HCT116 (cell line): Measurements from ENCODE around the gene ARFGEF3. TPM values are rescaled to one million over a fixed set of nuclear protein-coding genes. Genes with fewer than 3 reads are reported as not detected.

Source experiments
- ATAC-seq: fragments of 200-7000 bp; cut with Tn5 transposase; 2 replicates; pipeline ENCODE4 v1.9.1; 2020; ENCODE audit warnings: mild to moderate bottlenecking, moderate library complexity
- Bru-seq: library from RNA; stranded (reverse); fragments of 400-500 nt; gene quantifications from one replicate; lab custom pipeline; 2021; lab: Mats Ljungman, UMichigan
- BruChase-seq, 2 experiments: library from RNA; stranded (reverse); fragments of 400-500 nt; gene quantifications; one replicate each; lab custom pipeline; 2021; lab: Mats Ljungman, UMichigan
- BruUV-seq: library from RNA; stranded (reverse); fragments of 400-500 nt; replicated peaks from 2 replicates; lab custom pipeline; 2021; lab: Mats Ljungman, UMichigan
- CTCF ChIA-PET: fragments of 300-600 bp; sonication (Branson Sonifier 250); formaldehyde crosslinking; loops from one replicate; lab custom pipeline; 2021; ENCODE audit warnings: antibody characterized with exemption; lab: Charles Lee
- POLR2A ChIA-PET: fragments of 300-600, 350-600 bp; sonication (Branson Sonifier 250); formaldehyde crosslinking; loops from one replicate; lab custom pipeline; 2021; ENCODE audit warnings: antibody characterized with exemption; lab: Charles Lee
- RAD21 ChIA-PET, 2 experiments: fragments of 300-600 bp; sonication (Branson Sonifier 250); formaldehyde crosslinking; loops; one replicate each; lab custom pipeline; 2023; ENCODE audit warnings: low total read pairs in 2 of 2; ENCODE audit not compliant: uncharacterized antibody in 2 of 2, unreplicated experiment in 2 of 2, low non-redundant PET in 1 of 2; lab: Charles Lee
- DNase-seq: peaks from one replicate; pipeline ENCODE4 v3.0.0-alpha.2; 2010; ENCODE audit warnings: low read depth, low spot score
- H2AFZ ChIP-seq: fragments of 200-600 bp; shearing (Covaris generic), sonication (generic); 2 replicates; pipeline ENCODE4 v1.6.1; 2017; ENCODE audit warnings: low read depth, mixed run types, mixed read lengths, antibody characterized with exemption, low read length; ENCODE audit not compliant: poor library complexity, severe bottlenecking
- H3K27ac ChIP-seq: 2 replicates; pipeline ENCODE4 v1.5.1; 2012; ENCODE audit warnings: low read depth, low read length
- H3K27me3 ChIP-seq: fragments of 200-600 bp; sonication (generic); 2 replicates; pipeline ENCODE4 v1.6.1; 2016; ENCODE audit warnings: mixed run types, low read length, mixed read lengths; ENCODE audit not compliant: insufficient read depth
- H3K36me3 ChIP-seq, 2 experiments: fragments of 200-500 bp in 1 of 2; fragments of 200-600 bp in 1 of 2; sonication (Bioruptor generic) in 1 of 2; sonication (generic) in 1 of 2; 2 replicates each; pipeline versions ENCODE4 v1.5.1 to v1.6.1; 2014 to 2016; ENCODE audit warnings: low read length in 2 of 2, inconsistent platforms in 1 of 2, mixed read lengths in 1 of 2, mixed run types in 1 of 2; ENCODE audit not compliant: insufficient read depth in 2 of 2, control insufficient read depth in 1 of 2
- H3K4me1 ChIP-seq, 2 experiments: fragments of 200-600 bp in 1 of 2; sonication (generic) in 1 of 2; 2 replicates each; pipeline versions ENCODE4 v1.5.1 to v1.6.1; 2012 to 2017; ENCODE audit warnings: low read length in 2 of 2, inconsistent platforms in 1 of 2, mild to moderate bottlenecking in 1 of 2, mixed read lengths in 1 of 2, mixed run types in 1 of 2, moderate library complexity in 1 of 2; ENCODE audit not compliant: insufficient read depth in 2 of 2, control insufficient read depth in 1 of 2
- H3K4me2 ChIP-seq: fragments of 200-600 bp; sonication (generic); 2 replicates; pipeline ENCODE4 v1.6.1; 2017; ENCODE audit warnings: mixed run types, low read length, mixed read lengths
- H3K4me3 ChIP-seq, 2 experiments: fragments of 200-600 bp in 1 of 2; sonication (generic) in 1 of 2; replicated peaks in 1 of 2; 2 replicates each; pipeline ENCODE4 v1.5.1; 2011 to 2016; ENCODE audit warnings: low read length in 2 of 2, control low read depth in 1 of 2, low read depth in 1 of 2, mild to moderate bottlenecking in 1 of 2, mixed read lengths in 1 of 2, mixed run types in 1 of 2
- H3K79me2 ChIP-seq: fragments of 200-600 bp; sonication (generic); 2 replicates; pipeline ENCODE4 v1.6.1; 2017; ENCODE audit warnings: mild to moderate bottlenecking, mixed run types, low read length, moderate library complexity, mixed read lengths; ENCODE audit not compliant: insufficient read depth
- H3K9ac ChIP-seq: fragments of 200-600 bp; sonication (generic); 2 replicates; pipeline ENCODE4 v1.6.1; 2016; ENCODE audit warnings: low read length, mixed read lengths
- H3K9me2 ChIP-seq: fragments of 200-600 bp; sonication (generic), shearing (Covaris generic); 2 replicates; pipeline ENCODE4 v1.6.1; 2017; ENCODE audit warnings: mixed run types, mild to moderate bottlenecking, moderate library complexity; ENCODE audit not compliant: insufficient read depth
- H3K9me3 ChIP-seq, 2 experiments: fragments of 200-500 bp in 1 of 2; fragments of 200-600 bp in 1 of 2; sonication (Bioruptor generic) in 1 of 2; sonication (generic) in 1 of 2; 2 replicates each; pipeline ENCODE4 v1.6.1; 2014 to 2017; ENCODE audit warnings: low read length in 2 of 2, mixed read lengths in 2 of 2, inconsistent platforms in 1 of 2, low read depth in 1 of 2, mild to moderate bottlenecking in 1 of 2, mixed run types in 1 of 2, moderate library complexity in 1 of 2; ENCODE audit not compliant: control insufficient read depth in 1 of 2, insufficient read depth in 1 of 2
- H4K20me1 ChIP-seq: fragments of 200-600 bp; sonication (generic), shearing (Covaris generic); 2 replicates; pipeline ENCODE4 v1.6.1; 2017; ENCODE audit warnings: mixed run types, mild to moderate bottlenecking, moderate library complexity; ENCODE audit not compliant: insufficient read depth
- POLR2AphosphoS5 ChIP-seq: IDR thresholded peaks from 2 replicates; pipeline ENCODE4 v1.6.1; 2011; ENCODE audit warnings: mild to moderate bottlenecking, low read depth, low read length, moderate library complexity
- TCF7L2 ChIP-seq: IDR thresholded peaks from 2 replicates; pipeline ENCODE4 v1.7.0; 2011; ENCODE audit warnings: borderline replicate concordance, inconsistent platforms; ENCODE audit not compliant: insufficient read depth, insufficient read length; ENCODE audit errors: extremely low read depth
- YY1 ChIP-seq: IDR thresholded peaks from 2 replicates; pipeline ENCODE4 v1.6.1; 2011; ENCODE audit warnings: low read length, low read depth, moderate library complexity, mild to moderate bottlenecking; ENCODE audit not compliant: insufficient replicate concordance; ENCODE audit errors: extremely low read depth
- ZFX ChIP-seq: fragments of 450-650 bp; IDR thresholded peaks from 2 replicates; pipeline ENCODE4 v1.6.1; 2017
- intact Hi-C: fragments of 100-400 bp; cut with micrococcal nuclease; formaldehyde crosslinking; loops from 2 replicates; pipeline ENCODE4 v1.10.0; 2022
- long read RNA-seq: library from polyadenylated mRNA; unstranded; transcript quantifications from one replicate; pipeline ENCODE4 v2.0.0, GENCODE V29; 2021; ENCODE audit not compliant: unreplicated experiment
- polyA plus RNA-seq: library from polyadenylated mRNA; unstranded; fragments of >200 nt; gene quantifications from 2 replicates; pipeline ENCODE4 v1.2.1, GENCODE V29; 2012; ENCODE audit warnings: missing spikeins
- total RNA-seq: library from RNA; stranded (reverse); gene quantifications from one replicate; pipeline ENCODE4 v1.2.1, GENCODE V29; 2021; ENCODE audit not compliant: unreplicated experiment
- TF ChIP-seq, protein P1 (sequence below): IDR thresholded peaks from 2 replicates; pipeline ENCODE4 v1.6.1; 2012

Gene ARFGEF3, protein sequence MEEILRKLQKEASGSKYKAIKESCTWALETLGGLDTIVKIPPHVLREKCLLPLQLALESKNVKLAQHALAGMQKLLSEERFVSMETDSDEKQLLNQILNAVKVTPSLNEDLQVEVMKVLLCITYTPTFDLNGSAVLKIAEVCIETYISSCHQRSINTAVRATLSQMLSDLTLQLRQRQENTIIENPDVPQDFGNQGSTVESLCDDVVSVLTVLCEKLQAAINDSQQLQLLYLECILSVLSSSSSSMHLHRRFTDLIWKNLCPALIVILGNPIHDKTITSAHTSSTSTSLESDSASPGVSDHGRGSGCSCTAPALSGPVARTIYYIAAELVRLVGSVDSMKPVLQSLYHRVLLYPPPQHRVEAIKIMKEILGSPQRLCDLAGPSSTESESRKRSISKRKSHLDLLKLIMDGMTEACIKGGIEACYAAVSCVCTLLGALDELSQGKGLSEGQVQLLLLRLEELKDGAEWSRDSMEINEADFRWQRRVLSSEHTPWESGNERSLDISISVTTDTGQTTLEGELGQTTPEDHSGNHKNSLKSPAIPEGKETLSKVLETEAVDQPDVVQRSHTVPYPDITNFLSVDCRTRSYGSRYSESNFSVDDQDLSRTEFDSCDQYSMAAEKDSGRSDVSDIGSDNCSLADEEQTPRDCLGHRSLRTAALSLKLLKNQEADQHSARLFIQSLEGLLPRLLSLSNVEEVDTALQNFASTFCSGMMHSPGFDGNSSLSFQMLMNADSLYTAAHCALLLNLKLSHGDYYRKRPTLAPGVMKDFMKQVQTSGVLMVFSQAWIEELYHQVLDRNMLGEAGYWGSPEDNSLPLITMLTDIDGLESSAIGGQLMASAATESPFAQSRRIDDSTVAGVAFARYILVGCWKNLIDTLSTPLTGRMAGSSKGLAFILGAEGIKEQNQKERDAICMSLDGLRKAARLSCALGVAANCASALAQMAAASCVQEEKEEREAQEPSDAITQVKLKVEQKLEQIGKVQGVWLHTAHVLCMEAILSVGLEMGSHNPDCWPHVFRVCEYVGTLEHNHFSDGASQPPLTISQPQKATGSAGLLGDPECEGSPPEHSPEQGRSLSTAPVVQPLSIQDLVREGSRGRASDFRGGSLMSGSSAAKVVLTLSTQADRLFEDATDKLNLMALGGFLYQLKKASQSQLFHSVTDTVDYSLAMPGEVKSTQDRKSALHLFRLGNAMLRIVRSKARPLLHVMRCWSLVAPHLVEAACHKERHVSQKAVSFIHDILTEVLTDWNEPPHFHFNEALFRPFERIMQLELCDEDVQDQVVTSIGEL (N-terminal part only)
- total RNA-seq = 3.8 TPM
- polyA plus RNA-seq = 4.0 and 4.4 TPM in 2 replicates
- percentile 46 among the genes with signal in this experiment for Bru-seq, nascent RNA
- BruChase-seq, experiment 1, labeled RNA remaining after a 6-hour chase = percentile 55 among the genes with signal in this experiment
- BruChase-seq, experiment 2, labeled RNA remaining after a 2-hour chase = percentile 43 among the genes with signal in this experiment
- long read RNA-seq, partial matches to known transcripts = 2 of 3 reads
- long read RNA-seq, other reads (novel, unspliced or antisense) = 1 of 3 reads

DNA sequence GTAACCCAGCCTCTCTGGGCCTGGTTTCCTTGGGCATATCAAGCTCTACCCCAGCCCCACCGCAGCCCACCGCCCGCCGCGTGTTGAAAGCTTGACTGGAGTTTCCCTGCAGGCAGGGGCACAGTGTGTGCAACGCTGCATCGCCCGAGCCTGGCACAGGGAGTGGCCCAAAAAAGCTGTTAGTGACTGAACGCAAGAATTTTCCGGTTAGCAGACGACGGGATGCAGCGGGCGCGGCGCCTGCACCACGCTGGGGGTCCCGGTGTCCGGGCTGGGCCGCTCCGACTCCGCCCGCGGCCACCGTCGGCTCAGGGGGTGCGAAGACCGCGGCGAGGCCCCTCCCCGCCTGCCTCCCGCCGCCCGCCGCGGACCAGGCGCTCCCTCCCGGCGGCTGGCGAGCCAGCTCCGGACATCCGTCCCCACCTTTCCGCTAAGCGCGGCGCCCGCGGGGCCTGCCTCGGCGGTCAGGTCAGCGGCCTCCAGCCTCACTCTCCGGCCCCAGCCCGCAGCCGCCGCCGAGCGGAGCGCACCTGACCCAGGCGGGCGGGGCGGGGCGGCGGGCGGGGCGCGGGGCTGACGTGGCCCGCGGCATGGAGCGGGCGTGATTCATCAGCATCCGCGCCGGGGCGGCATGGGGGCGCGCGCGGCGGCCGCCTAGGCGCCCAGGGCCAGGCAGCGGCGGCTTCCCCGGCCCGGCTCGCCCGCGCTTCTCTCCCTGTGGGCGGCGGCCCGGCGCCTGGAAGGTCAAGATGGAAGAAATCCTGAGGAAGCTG is at the start of gene ARFGEF3:
Gene ARFGEF3 (plus strand): TSS at position 602 of the 773 bp plus-strand sequence. CDS start 148 bp downstream, at position 750.
- Histone ChIP-seq H3K9me3 (no peaks in the 10 kb centered on the region), H3K36me3 (no peaks in the 10 kb centered on the region), H3K9ac (peak within 1 kb of the TSS; percentile 57), H3K4me2 (peak within 1 kb of the TSS; percentile 95), H3K27ac (no peak within 1 kb of the TSS; the same call in 1 of the 2 replicates), H3K79me2 (no peaks in the 10 kb centered on the region), H3K9me2 (0 out of 2 replicates have a peak, but pooled peaks cover 3% of the 10 kb centered on the region), H3K4me3 (peak within 1 kb of the TSS; percentile 56 to 73), H4K20me1 (no peaks in the 10 kb centered on the region), H3K27me3 (peaks cover 9% of the 10 kb centered on the region; the same call in 1 of the 2 replicates), H3K4me1 (peaks cover 10 to 19% of the 10 kb centered on the region in 2 experiments; a peak in 3 of 4 replicates), H2AFZ (peak within 1 kb of the TSS; percentile 70)
- no TSS peak for BruUV-seq
- ChIA-PET CTCF (no interaction called here), POLR2A (no interaction called here), RAD21 (no interaction called here)
- ATAC-seq (peak; percentile 92), DNase-seq (no peak)
- TF ChIP-seq TCF7L2 (peak; percentile 59), ZFX (peak; percentile 65), POLR2AphosphoS5 (peak; percentile 59; the same call in 1 of the 2 replicates), YY1 (peak; percentile 27)
- TF ChIP-seq, protein P1, sequence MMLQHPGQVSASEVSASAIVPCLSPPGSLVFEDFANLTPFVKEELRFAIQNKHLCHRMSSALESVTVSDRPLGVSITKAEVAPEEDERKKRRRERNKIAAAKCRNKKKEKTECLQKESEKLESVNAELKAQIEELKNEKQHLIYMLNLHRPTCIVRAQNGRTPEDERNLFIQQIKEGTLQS = no peak
- intact Hi-C loops = no loop called here
